ENCODE data around the gene SRSF12. TPM values are rescaled to one million over a fixed set of nuclear protein-coding genes. Genes with fewer than 3 reads are reported as not detected.

The SRSF12 gene
- total and polyA plus RNA-seq, 4 donors: 12.1 to 28.2 (median 27.2) TPM

- Histone ChIP-seq H3K27me3 (ENCODE audit: control insufficient read depth, insufficient read depth, low read length) (no peaks in the 10 kb centered on the region), H3K27ac (ENCODE audit: low read depth, low read length) (peak within 1 kb of the TSS; percentile 100), H3K9me3 (ENCODE audit: control insufficient read depth, insufficient read depth, low read length) (no peaks in the 10 kb centered on the region), H3K4me1 (ENCODE audit: control insufficient read depth, insufficient read depth, low read length) (peaks cover 9% of the 10 kb centered on the region), H3K36me3 (ENCODE audit: control insufficient read depth, insufficient read depth, low read length) (peaks cover 7% of the 10 kb centered on the region), H3K4me3 (ENCODE audit: low read depth, low read length) (peak within 1 kb of the TSS; percentile 99)
- peak; percentile 95 to 100 (median 99) for DNase-seq (ENCODE audit: low read depth in 4 of 6, low spot score in 6 of 6)
- WGBS (ENCODE audit: insufficient coverage): 0% methylated on average over 54 of the region's 63 CpGs
Observed at GRCh38 chr6:89080281-89081128, 37.4 kb downstream of the SRSF12 start, which contains the start of gene PNRC1. TSS of gene PNRC1 (plus strand) at chr6:89080751. CDS start at chr6:89080895, 144 bp downstream.

- H3K27me3 ChIP-seq (ENCODE audit: control insufficient read depth, insufficient read depth, low read length): no peaks in the 10 kb centered on the region
- H3K4me1 ChIP-seq (ENCODE audit: control insufficient read depth, insufficient read depth, low read length): peaks cover 9% of the 10 kb centered on the region
- peak overlapping the region; percentile 100 for H3K27ac ChIP-seq (ENCODE audit: low read depth, low read length)
- H3K4me3 ChIP-seq (ENCODE audit: low read depth, low read length): peak overlapping the region; percentile 99
- WGBS (ENCODE audit: insufficient coverage): 0% methylated on average over 8 of the region's 20 CpGs
- no peaks in the 10 kb centered on the region for H3K9me3 ChIP-seq (ENCODE audit: control insufficient read depth, insufficient read depth, low read length)
- DNase-seq (ENCODE audit: low read depth in 4 of 6, low spot score in 6 of 6): peak in 5 of 6 donors; percentile 36 to 89 (median 79)
- H3K36me3 ChIP-seq (ENCODE audit: control insufficient read depth, insufficient read depth, low read length): peaks cover 2% of the 10 kb centered on the region
Observed at GRCh38 chr6:89079511-89080234, 38.2 kb downstream of the SRSF12 start.

- Histone ChIP-seq H3K4me3 (ENCODE audit: low read depth, low read length) (no peak overlapping the region), H3K27me3 (ENCODE audit: control insufficient read depth, insufficient read depth, low read length) (no peaks in the 10 kb centered on the region), H3K9me3 (ENCODE audit: control insufficient read depth, insufficient read depth, low read length) (peaks cover 1% of the 10 kb centered on the region), H3K27ac (ENCODE audit: low read depth, low read length) (no peak overlapping the region), H3K36me3 (ENCODE audit: control insufficient read depth, insufficient read depth, low read length) (no peaks in the 10 kb centered on the region), H3K4me1 (ENCODE audit: control insufficient read depth, insufficient read depth, low read length) (peaks cover 2% of the 10 kb centered on the region)
- DNase-seq (ENCODE audit: low read depth in 4 of 6, low spot score in 6 of 6): no peak
- WGBS (ENCODE audit: insufficient coverage): 100% methylated on average over 2 of the region's 2 CpGs
Observed at GRCh38 chr6:89073840-89074239, 44.0 kb downstream of the SRSF12 start.

- H3K9me3 ChIP-seq (ENCODE audit: control insufficient read depth, insufficient read depth, low read length): peaks cover 1% of the 10 kb centered on the region
- H3K36me3 ChIP-seq (ENCODE audit: control insufficient read depth, insufficient read depth, low read length): no peaks in the 10 kb centered on the region
- no peaks in the 10 kb centered on the region for H3K27me3 ChIP-seq (ENCODE audit: control insufficient read depth, insufficient read depth, low read length)
- peak overlapping the region; percentile 7 for H3K27ac ChIP-seq (ENCODE audit: low read depth, low read length)
- DNase-seq (ENCODE audit: low read depth in 4 of 6, low spot score in 6 of 6): no peak
- H3K4me1 ChIP-seq (ENCODE audit: control insufficient read depth, insufficient read depth, low read length): no peaks in the 10 kb centered on the region
- no peak overlapping the region for H3K4me3 ChIP-seq (ENCODE audit: low read depth, low read length)
- WGBS (ENCODE audit: insufficient coverage): 62% methylated on average over 3 of the region's 4 CpGs
Observed at GRCh38 chr6:89073014-89073620, 44.8 kb downstream of the SRSF12 start.

GRCh38 chr6:89071036-89071435, 46.8 kb downstream of the SRSF12 start:
- Histone ChIP-seq H3K4me3 (ENCODE audit: low read depth, low read length) (no peak overlapping the region), H3K9me3 (ENCODE audit: control insufficient read depth, insufficient read depth, low read length) (peaks cover 1% of the 10 kb centered on the region), H3K4me1 (ENCODE audit: control insufficient read depth, insufficient read depth, low read length) (no peaks in the 10 kb centered on the region), H3K36me3 (ENCODE audit: control insufficient read depth, insufficient read depth, low read length) (no peaks in the 10 kb centered on the region), H3K27ac (ENCODE audit: low read depth, low read length) (no peak overlapping the region), H3K27me3 (ENCODE audit: control insufficient read depth, insufficient read depth, low read length) (no peaks in the 10 kb centered on the region)
- DNase-seq (ENCODE audit: low read depth in 4 of 6, low spot score in 6 of 6): no peak

GRCh38 chr6:89069536-89070163, 48.2 kb downstream of the SRSF12 start:
- 77% methylated on average over 6 of the region's 10 CpGs for WGBS (ENCODE audit: insufficient coverage)

GRCh38 chr6:89068695-89069094, 49.2 kb downstream of the SRSF12 start:
- no peak for DNase-seq (ENCODE audit: low read depth in 4 of 6, low spot score in 6 of 6)
- Histone ChIP-seq H3K27me3 (ENCODE audit: control insufficient read depth, insufficient read depth, low read length) (no peaks in the 10 kb centered on the region), H3K9me3 (ENCODE audit: control insufficient read depth, insufficient read depth, low read length) (no peaks in the 10 kb centered on the region), H3K27ac (ENCODE audit: low read depth, low read length) (no peak overlapping the region), H3K36me3 (ENCODE audit: control insufficient read depth, insufficient read depth, low read length) (no peaks in the 10 kb centered on the region), H3K4me1 (ENCODE audit: control insufficient read depth, insufficient read depth, low read length) (no peaks in the 10 kb centered on the region), H3K4me3 (ENCODE audit: low read depth, low read length) (no peak overlapping the region)
- WGBS (ENCODE audit: insufficient coverage): no CpG with 5 or more reads among the region's 1 CpG

More at GRCh38 chr6:89069536-89070163, 48.2 kb downstream of the SRSF12 start:
- no peak for DNase-seq (ENCODE audit: low read depth in 4 of 6, low spot score in 6 of 6)
- no peak overlapping the region for H3K4me3 ChIP-seq (ENCODE audit: low read depth, low read length)
- H3K27me3 ChIP-seq (ENCODE audit: control insufficient read depth, insufficient read depth, low read length): no peaks in the 10 kb centered on the region
- H3K27ac ChIP-seq (ENCODE audit: low read depth, low read length): no peak overlapping the region
- no peaks in the 10 kb centered on the region for H3K36me3 ChIP-seq (ENCODE audit: control insufficient read depth, insufficient read depth, low read length)
- no peaks in the 10 kb centered on the region for H3K4me1 ChIP-seq (ENCODE audit: control insufficient read depth, insufficient read depth, low read length)
- H3K9me3 ChIP-seq (ENCODE audit: control insufficient read depth, insufficient read depth, low read length): peaks cover 1% of the 10 kb centered on the region

- no peak overlapping the region for H3K27ac ChIP-seq (ENCODE audit: low read depth, low read length)
- no peaks in the 10 kb centered on the region for H3K9me3 ChIP-seq (ENCODE audit: control insufficient read depth, insufficient read depth, low read length)
- no peaks in the 10 kb centered on the region for H3K36me3 ChIP-seq (ENCODE audit: control insufficient read depth, insufficient read depth, low read length)
- no peak overlapping the region for H3K4me3 ChIP-seq (ENCODE audit: low read depth, low read length)
- DNase-seq (ENCODE audit: low read depth in 4 of 6, low spot score in 6 of 6): no peak
- no peaks in the 10 kb centered on the region for H3K27me3 ChIP-seq (ENCODE audit: control insufficient read depth, insufficient read depth, low read length)
- no peaks in the 10 kb centered on the region for H3K4me1 ChIP-seq (ENCODE audit: control insufficient read depth, insufficient read depth, low read length)
Observed at GRCh38 chr6:89067796-89068195, 50.1 kb downstream of the SRSF12 start.

- Histone ChIP-seq H3K27me3 (ENCODE audit: control insufficient read depth, insufficient read depth, low read length) (no peaks in the 10 kb centered on the region), H3K4me3 (ENCODE audit: low read depth, low read length) (no peak overlapping the region), H3K4me1 (ENCODE audit: control insufficient read depth, insufficient read depth, low read length) (no peaks in the 10 kb centered on the region), H3K27ac (ENCODE audit: low read depth, low read length) (no peak overlapping the region), H3K9me3 (ENCODE audit: control insufficient read depth, insufficient read depth, low read length) (no peaks in the 10 kb centered on the region), H3K36me3 (ENCODE audit: control insufficient read depth, insufficient read depth, low read length) (no peaks in the 10 kb centered on the region)
- no peak for DNase-seq (ENCODE audit: low read depth in 4 of 6, low spot score in 6 of 6)
- WGBS (ENCODE audit: insufficient coverage): no CpG with 5 or more reads among the region's 4 CpGs
Observed at GRCh38 chr6:89066940-89067646, 50.8 kb downstream of the SRSF12 start.
